Loucy (cell line): ENCODE results near the gene CIAO3.

ENCODE experiments used
- H2AFZ ChIP-seq: fragments of 200-600 bp; sonication (generic); 2 replicates; pipeline ENCODE4 v1.6.0; 2016; ENCODE audit warnings: antibody characterized with exemption, mild to moderate bottlenecking, low read length, moderate library complexity
- H3F3A ChIP-seq: fragments of 200-600 bp; 2 replicates; pipeline ENCODE4 v1.6.0; 2016; ENCODE audit warnings: antibody characterized with exemption, low read depth, mild to moderate bottlenecking
- H3K27me3 ChIP-seq: fragments of 200-600 bp; sonication (generic); 2 replicates; pipeline ENCODE4 v1.6.1; 2014; ENCODE audit warnings: low read length, mild to moderate bottlenecking; ENCODE audit not compliant: insufficient read depth, poor library complexity, severe bottlenecking
- H3K36me3 ChIP-seq: fragments of 200-600 bp; sonication (generic); 2 replicates; pipeline ENCODE4 v1.6.1; 2016; ENCODE audit warnings: low read length; ENCODE audit not compliant: insufficient read depth
- H3K4me1 ChIP-seq: fragments of 200-600 bp; sonication (generic); 2 replicates; pipeline ENCODE4 v1.5.1; 2014; ENCODE audit warnings: low read length, mild to moderate bottlenecking; ENCODE audit not compliant: insufficient read depth, poor library complexity, severe bottlenecking
- H3K4me2 ChIP-seq: fragments of 200-600 bp; sonication (generic); 2 replicates; pipeline ENCODE4 v1.6.0; 2014; ENCODE audit warnings: antibody characterized with exemption, low read length, low read depth, mild to moderate bottlenecking; ENCODE audit not compliant: poor library complexity, severe bottlenecking
- H3K4me3 ChIP-seq: fragments of 200-600 bp; sonication (generic); 2 replicates; pipeline ENCODE4 v1.5.1; 2014; ENCODE audit warnings: low read length, mild to moderate bottlenecking, mixed read lengths; ENCODE audit not compliant: poor library complexity, severe bottlenecking
- H3K79me2 ChIP-seq: fragments of 200-600 bp; sonication (generic); 2 replicates; pipeline ENCODE4 v1.6.1; 2014; ENCODE audit warnings: low read length; ENCODE audit not compliant: insufficient read depth
- H3K9ac ChIP-seq: fragments of 200-600 bp; sonication (generic); 2 replicates; pipeline ENCODE4 v1.6.0; 2014; ENCODE audit warnings: mild to moderate bottlenecking, low read depth, low read length, moderate library complexity; ENCODE audit not compliant: poor library complexity, severe bottlenecking
- H3K9me2 ChIP-seq: fragments of 200-600 bp; sonication (generic); replicated peaks from 2 replicates; pipeline ENCODE4 v1.6.1; 2016; ENCODE audit warnings: low read depth, low read length, mixed read lengths
- H3K9me3 ChIP-seq: fragments of 200-600 bp; sonication (generic); 2 replicates; pipeline ENCODE4 v1.6.1; 2014; ENCODE audit warnings: mild to moderate bottlenecking, antibody characterized with exemption, low read length, low read depth; ENCODE audit not compliant: insufficient read depth
- H4K20me1 ChIP-seq: fragments of 200-600 bp; sonication (generic); 2 replicates; pipeline ENCODE4 v1.6.0; 2014; ENCODE audit warnings: antibody characterized with exemption, low read length, mild to moderate bottlenecking; ENCODE audit not compliant: insufficient read depth, poor library complexity, severe bottlenecking
- EZH2phosphoT487 ChIP-seq: fragments of 200-600 bp; IDR thresholded peaks from 2 replicates; pipeline ENCODE4 v1.6.1; 2018; ENCODE audit warnings: antibody characterized with exemption, mild to moderate bottlenecking, moderate library complexity, borderline replicate concordance
- TF ChIP-seq, protein P1 (sequence below): fragments of 200-600 bp; sonication (generic); conservative IDR thresholded peaks from 2 replicates; pipeline ENCODE4 v1.5.1; 2014; ENCODE audit warnings: mild to moderate bottlenecking, antibody characterized with exemption, low read length

The CIAO3 gene

DNA sequence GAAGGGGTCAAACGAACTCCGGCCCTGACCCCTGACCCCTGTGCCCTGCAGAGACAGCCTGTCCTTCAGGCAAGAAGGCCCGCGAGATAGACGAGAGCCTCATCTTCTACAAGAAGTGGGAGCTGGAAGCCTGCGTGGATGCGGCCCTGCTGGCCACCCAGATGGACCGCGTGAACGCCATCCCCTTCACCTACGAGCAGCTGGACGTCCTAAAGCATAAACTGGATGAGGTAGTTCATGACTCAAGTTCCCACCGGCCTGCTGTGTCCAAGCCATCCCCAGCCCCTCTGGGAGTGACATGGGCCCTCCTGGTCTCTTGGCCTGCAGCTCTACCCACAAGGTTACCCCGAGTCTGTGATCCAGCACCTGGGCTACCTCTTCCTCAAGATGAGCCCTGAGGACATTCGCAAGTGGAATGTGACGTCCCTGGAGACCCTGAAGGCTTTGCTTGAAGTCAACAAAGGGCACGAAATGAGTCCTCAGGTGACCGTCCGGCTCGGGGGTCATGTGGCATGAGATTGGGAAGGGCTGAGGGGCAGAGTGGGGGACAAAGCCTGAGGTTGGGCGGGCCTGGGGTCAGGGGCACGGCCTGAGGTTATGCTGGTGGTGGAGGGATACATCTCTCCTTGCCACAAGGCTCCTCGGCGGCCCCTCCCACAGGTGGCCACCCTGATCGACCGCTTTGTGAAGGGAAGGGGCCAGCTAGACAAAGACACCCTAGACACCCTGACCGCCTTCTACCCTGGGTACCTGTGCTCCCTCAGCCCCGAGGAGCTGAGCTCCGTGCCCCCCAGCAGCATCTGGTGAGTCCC lies 25.4 kb upstream of the CIAO3 start:
- H3K9ac ChIP-seq = no peak overlapping the region
- no peaks in the 10 kb centered on the region for H4K20me1 ChIP-seq
- no peaks in the 10 kb centered on the region for H3K36me3 ChIP-seq
- no peaks in the 10 kb centered on the region for H3K27me3 ChIP-seq
- H3K4me2 ChIP-seq = no peak overlapping the region
- no peak overlapping the region for H2AFZ ChIP-seq
- no peak overlapping the region for H3K4me3 ChIP-seq
- no peaks in the 10 kb centered on the region for H3F3A ChIP-seq
- H3K9me3 ChIP-seq = no peaks in the 10 kb centered on the region
- H3K9me2 ChIP-seq = no peaks in the 10 kb centered on the region
- no peak for TF ChIP-seq EZH2phosphoT487
- TF ChIP-seq, protein P1, sequence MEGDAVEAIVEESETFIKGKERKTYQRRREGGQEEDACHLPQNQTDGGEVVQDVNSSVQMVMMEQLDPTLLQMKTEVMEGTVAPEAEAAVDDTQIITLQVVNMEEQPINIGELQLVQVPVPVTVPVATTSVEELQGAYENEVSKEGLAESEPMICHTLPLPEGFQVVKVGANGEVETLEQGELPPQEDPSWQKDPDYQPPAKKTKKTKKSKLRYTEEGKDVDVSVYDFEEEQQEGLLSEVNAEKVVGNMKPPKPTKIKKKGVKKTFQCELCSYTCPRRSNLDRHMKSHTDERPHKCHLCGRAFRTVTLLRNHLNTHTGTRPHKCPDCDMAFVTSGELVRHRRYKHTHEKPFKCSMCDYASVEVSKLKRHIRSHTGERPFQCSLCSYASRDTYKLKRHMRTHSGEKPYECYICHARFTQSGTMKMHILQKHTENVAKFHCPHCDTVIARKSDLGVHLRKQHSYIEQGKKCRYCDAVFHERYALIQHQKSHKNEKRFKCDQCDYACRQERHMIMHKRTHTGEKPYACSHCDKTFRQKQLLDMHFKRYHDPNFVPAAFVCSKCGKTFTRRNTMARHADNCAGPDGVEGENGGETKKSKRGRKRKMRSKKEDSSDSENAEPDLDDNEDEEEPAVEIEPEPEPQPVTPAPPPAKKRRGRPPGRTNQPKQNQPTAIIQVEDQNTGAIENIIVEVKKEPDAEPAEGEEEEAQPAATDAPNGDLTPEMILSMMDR = no peak
- H3K79me2 ChIP-seq = no peaks in the 10 kb centered on the region
- H3K4me1 ChIP-seq = no peaks in the 10 kb centered on the region

DNA sequence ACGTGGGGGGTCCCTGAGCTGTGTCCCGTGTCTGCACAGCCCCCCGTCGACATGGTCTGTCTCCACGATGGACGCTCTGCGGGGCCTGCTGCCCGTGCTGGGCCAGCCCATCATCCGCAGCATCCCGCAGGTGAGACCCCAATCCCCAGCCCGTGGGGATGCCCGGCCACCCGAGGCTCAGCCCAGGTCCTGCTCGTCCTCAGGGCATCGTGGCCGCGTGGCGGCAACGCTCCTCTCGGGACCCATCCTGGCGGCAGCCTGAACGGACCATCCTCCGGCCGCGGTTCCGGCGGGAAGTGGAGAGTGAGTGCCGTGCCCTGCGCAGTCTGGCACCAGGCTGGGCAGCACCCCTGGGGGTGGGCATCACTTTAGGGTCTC lies 24.7 kb upstream of the CIAO3 start:
- Histone ChIP-seq H3K36me3 (no peaks in the 10 kb centered on the region), H4K20me1 (no peaks in the 10 kb centered on the region), H3K9me3 (no peaks in the 10 kb centered on the region), H3K79me2 (no peaks in the 10 kb centered on the region), H3K9me2 (no peaks in the 10 kb centered on the region), H3F3A (no peaks in the 10 kb centered on the region), H3K9ac (no peak overlapping the region), H2AFZ (no peak overlapping the region), H3K27me3 (no peaks in the 10 kb centered on the region), H3K4me1 (no peaks in the 10 kb centered on the region), H3K4me3 (no peak overlapping the region), H3K4me2 (no peak overlapping the region)
- no peak for TF ChIP-seq EZH2phosphoT487
- TF ChIP-seq, protein P1 = no peak

DNA sequence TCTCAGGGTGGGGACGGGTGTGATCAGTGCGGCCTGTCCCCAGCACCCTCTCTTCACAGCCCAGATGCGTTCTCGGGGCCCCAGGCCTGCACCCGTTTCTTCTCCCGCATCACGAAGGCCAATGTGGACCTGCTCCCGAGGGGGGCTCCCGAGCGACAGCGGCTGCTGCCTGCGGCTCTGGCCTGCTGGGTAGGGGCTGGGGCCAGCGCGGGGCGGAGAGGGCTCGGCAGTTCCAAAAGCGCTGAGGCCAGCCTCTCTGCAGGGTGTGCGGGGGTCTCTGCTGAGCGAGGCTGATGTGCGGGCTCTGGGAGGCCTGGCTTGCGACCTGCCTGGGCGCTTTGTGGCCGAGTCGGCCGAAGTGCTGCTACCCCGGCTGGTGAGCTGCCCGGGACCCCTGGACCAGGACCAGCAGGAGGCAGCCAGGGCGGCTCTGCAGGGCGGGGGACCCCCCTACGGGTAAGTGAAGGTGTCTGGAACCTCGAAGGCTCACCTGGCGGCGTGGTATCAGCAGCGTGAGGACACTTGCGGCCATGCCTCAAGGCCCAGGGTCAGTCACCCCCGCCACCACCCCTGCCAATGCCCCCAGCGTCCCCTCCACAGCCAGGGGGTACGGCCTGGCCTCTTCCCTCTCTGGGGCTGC lies 24.2 kb upstream of the CIAO3 start:
- TF ChIP-seq, protein P1 = no peak
- no peak for TF ChIP-seq EZH2phosphoT487
- Histone ChIP-seq H3K27me3 (no peaks in the 10 kb centered on the region), H3K4me3 (no peak overlapping the region), H3K9me3 (no peaks in the 10 kb centered on the region), H3K9me2 (no peaks in the 10 kb centered on the region), H3K4me2 (no peak overlapping the region), H3K4me1 (no peaks in the 10 kb centered on the region), H3K36me3 (no peaks in the 10 kb centered on the region), H2AFZ (no peak overlapping the region), H3K79me2 (no peaks in the 10 kb centered on the region), H4K20me1 (no peaks in the 10 kb centered on the region), H3F3A (no peaks in the 10 kb centered on the region), H3K9ac (no peak overlapping the region)
